ENCODE data around the gene SFRP4. TPM values are rescaled to one million over a fixed set of nuclear protein-coding genes. Genes with fewer than 3 reads are reported as not detected.
A peak's percentile ranks its signal among the peaks of the same experiment; 100 is the strongest.

Gene SFRP4
- 0.25 to 0.75 TPM (median 0.41 TPM) in 3 replicates for total RNA-seq
- long read RNA-seq, partial matches to known transcripts = 0 of 3 reads
- long read RNA-seq, other reads (novel, unspliced or antisense) = 0 of 3 reads

- TF ChIP-seq CTCF (IDR thresholded peaks at IDR 0.05) = peak; percentile 86
- H3K27me3 Mint-ChIP-seq (ENCODE audit: low read depth) = peaks cover 40% of the 10 kb centered on the region
- no peak within 1 kb of the TSS for H3K27ac Mint-ChIP-seq (ENCODE audit: unreplicated experiment)
- peaks cover 26% of the 10 kb centered on the region for H3K4me1 Mint-ChIP-seq (ENCODE audit: low read depth)
- no peaks in the 10 kb centered on the region for H3K9me3 Mint-ChIP-seq (ENCODE audit: low read depth)
- H3K36me3 Mint-ChIP-seq (ENCODE audit: low read depth) = no peaks in the 10 kb centered on the region
- peak within 1 kb of the TSS; percentile 66 for H3K4me3 Mint-ChIP-seq (ENCODE audit: unreplicated experiment)
- DNase-seq (ENCODE audit: low spot score) = no peak
Observed at GRCh38 chr7:37916673-37917660, at the start of gene SFRP4. Gene SFRP4, minus strand, starts transcription at chr7:37916817. Its CDS starts 280 bp downstream, at chr7:37916537.

GRCh38 chr7:37964196-37964595, 47.6 kb upstream of the SFRP4 start:
- TF ChIP-seq CTCF (IDR thresholded peaks at IDR 0.05) = no peak
- no peak overlapping the region for H3K4me3 Mint-ChIP-seq (ENCODE audit: unreplicated experiment)
- H3K27ac Mint-ChIP-seq (ENCODE audit: unreplicated experiment) = no peak overlapping the region
- H3K27me3 Mint-ChIP-seq (ENCODE audit: low read depth) = no peaks in the 10 kb centered on the region
- peaks cover 2% of the 10 kb centered on the region for H3K4me1 Mint-ChIP-seq (ENCODE audit: low read depth)
- H3K36me3 Mint-ChIP-seq (ENCODE audit: low read depth) = no peaks in the 10 kb centered on the region
- no peaks in the 10 kb centered on the region for H3K9me3 Mint-ChIP-seq (ENCODE audit: low read depth)
- no peak for DNase-seq (ENCODE audit: low spot score)

DNA sequence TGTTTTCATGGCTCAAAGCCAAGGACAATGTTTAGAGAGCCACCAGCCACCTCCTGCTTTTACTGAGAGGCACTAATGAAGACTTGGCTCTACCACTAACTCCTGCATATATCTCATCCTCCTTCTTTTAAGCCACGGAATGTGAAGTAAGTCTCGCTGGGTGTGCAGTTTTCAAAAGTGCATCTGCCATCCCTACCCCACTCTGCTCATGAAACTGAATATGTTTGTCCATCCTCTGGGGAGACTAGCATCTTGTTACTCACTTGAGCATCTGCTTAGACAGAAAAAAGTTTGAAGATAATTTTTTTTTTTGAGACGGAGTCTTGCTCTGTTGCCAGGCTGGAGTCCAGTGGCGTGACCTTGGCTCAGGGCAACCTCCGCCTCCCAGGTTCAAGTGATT, 44.6 kb upstream of the SFRP4 start:
- DNase-seq (ENCODE audit: low spot score) = no peak
- no peaks in the 10 kb centered on the region for H3K27me3 Mint-ChIP-seq (ENCODE audit: low read depth)
- H3K9me3 Mint-ChIP-seq (ENCODE audit: low read depth) = no peaks in the 10 kb centered on the region
- H3K4me1 Mint-ChIP-seq (ENCODE audit: low read depth) = peaks cover 8% of the 10 kb centered on the region
- no peak overlapping the region for H3K27ac Mint-ChIP-seq (ENCODE audit: unreplicated experiment)
- H3K4me3 Mint-ChIP-seq (ENCODE audit: unreplicated experiment) = no peak overlapping the region
- no peak for TF ChIP-seq CTCF (IDR thresholded peaks at IDR 0.05)
- H3K36me3 Mint-ChIP-seq (ENCODE audit: low read depth) = no peaks in the 10 kb centered on the region

- peaks cover 8% of the 10 kb centered on the region for H3K4me1 Mint-ChIP-seq (ENCODE audit: low read depth)
- TF ChIP-seq CTCF (IDR thresholded peaks at IDR 0.05) = no peak
- DNase-seq (ENCODE audit: low spot score) = no peak
- no peak overlapping the region for H3K4me3 Mint-ChIP-seq (ENCODE audit: unreplicated experiment)
- no peaks in the 10 kb centered on the region for H3K9me3 Mint-ChIP-seq (ENCODE audit: low read depth)
- H3K27ac Mint-ChIP-seq (ENCODE audit: unreplicated experiment) = no peak overlapping the region
- H3K27me3 Mint-ChIP-seq (ENCODE audit: low read depth) = no peaks in the 10 kb centered on the region
- no peaks in the 10 kb centered on the region for H3K36me3 Mint-ChIP-seq (ENCODE audit: low read depth)
Observed at GRCh38 chr7:37960483-37960882, 43.9 kb upstream of the SFRP4 start.

DNA sequence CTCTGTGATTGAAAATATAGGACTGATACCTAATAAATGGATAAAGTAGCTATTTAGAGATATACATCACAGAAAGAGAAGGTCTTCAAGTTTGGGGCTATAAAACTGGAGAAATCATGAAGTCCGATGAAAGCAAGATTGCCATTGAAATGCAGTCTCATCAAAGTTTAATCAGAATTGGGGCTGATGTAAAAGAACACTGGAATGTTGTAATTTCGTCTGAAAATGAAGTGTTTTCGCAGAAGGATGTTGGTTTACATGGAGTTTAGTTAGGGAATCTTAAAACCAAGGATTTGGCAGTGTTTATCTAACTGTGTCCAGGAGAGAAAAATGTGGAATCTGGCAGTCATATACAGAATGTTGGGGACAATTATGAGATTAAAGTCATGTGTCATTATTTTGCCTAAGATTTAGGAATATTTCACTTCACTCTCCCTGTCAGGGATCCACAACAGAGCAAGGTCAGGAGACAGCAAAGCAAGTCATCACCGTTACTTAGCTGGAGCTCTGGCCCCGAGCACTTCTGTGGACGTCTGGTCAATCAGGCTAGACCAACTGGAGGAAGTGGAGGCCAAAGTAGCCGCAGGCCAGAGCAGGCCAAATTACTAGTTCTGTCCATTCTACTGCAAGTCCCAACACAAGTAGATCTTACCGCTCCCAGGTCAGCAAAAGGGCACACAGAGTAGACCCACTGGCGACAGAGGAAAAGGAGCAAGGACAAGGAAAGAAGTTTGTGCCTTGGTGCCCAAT, 40.8 kb upstream of the SFRP4 start:
- Mint-ChIP-seq H3K36me3 (ENCODE audit: low read depth) (peaks cover 3% of the 10 kb centered on the region), H3K9me3 (ENCODE audit: low read depth) (no peaks in the 10 kb centered on the region), H3K27me3 (ENCODE audit: low read depth) (no peaks in the 10 kb centered on the region), H3K4me1 (ENCODE audit: low read depth) (peaks cover 8% of the 10 kb centered on the region), H3K4me3 (ENCODE audit: unreplicated experiment) (no peak overlapping the region), H3K27ac (ENCODE audit: unreplicated experiment) (no peak overlapping the region)
- no peak for TF ChIP-seq CTCF (IDR thresholded peaks at IDR 0.05)
- DNase-seq (ENCODE audit: low spot score) = no peak
